Measurements from ENCODE around the gene MAPK8IP2. TPM values are rescaled to one million over a fixed set of nuclear protein-coding genes. Genes with fewer than 3 reads are reported as not detected.

MAPK8IP2 gene
- total RNA-seq, 1 donor from 2014 or later: 7.7 TPM

DNA sequence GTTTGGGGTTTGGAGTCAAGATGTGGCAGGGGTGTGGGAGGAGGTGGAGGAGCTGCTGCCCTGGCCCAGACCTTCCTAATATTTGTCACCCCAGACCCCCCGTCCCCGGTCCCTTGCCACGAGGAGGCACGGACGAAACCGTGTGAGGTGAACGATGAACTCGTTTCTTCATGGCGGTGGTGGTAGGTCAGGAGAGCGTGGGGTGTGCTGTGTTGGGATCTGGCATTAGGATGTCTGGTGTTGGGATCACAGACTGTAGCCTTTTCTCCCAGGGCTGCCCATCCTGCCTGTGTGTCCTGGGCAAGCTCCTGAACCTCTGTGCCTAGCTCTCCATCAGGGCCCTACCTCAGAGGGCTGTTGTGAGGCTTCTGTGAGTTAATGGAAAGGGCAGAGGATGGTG lies 8.4 kb downstream of the MAPK8IP2 start:
- Mint-ChIP-seq H3K27me3 (peaks cover 59% of the 10 kb centered on the region), H3K4me1 (ENCODE audit: low read depth) (no peaks in the 10 kb centered on the region), H3K27ac (no peak overlapping the region), H3K4me3 (ENCODE audit: low read depth) (no peak overlapping the region), H3K36me3 (ENCODE audit: insufficient read depth) (no peaks in the 10 kb centered on the region), H3K9me3 (ENCODE audit: low read depth) (no peaks in the 10 kb centered on the region)
- DNase-seq (ENCODE audit: low spot score, unreplicated experiment): no peak
- no peak for TF ChIP-seq CTCF (IDR thresholded peaks at IDR 0.05; ENCODE audit: unreplicated experiment)

DNA sequence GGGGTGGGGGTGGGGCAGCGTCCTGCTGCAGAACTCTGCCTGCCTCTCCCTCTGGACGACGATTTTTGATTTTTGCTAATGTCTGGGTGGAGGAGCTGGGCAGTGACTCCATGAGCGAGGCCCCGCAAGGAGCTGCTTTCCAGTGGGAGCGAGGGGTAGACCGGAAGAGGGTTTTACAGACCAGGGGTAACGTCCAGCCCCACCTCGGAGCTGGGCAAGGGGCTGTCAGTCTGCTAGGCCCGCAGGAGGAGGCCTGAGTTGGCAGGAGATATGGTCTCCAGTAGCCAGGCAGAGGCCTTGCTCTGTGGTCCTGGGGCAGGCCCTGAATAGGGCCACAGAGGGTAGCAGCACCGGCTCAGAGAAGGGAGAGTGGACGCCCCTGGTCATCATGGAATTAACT lies 9.0 kb downstream of the MAPK8IP2 start:
- TF ChIP-seq CTCF (IDR thresholded peaks at IDR 0.05; ENCODE audit: unreplicated experiment): no peak
- no peak for DNase-seq (ENCODE audit: low spot score, unreplicated experiment)
- Mint-ChIP-seq H3K36me3 (ENCODE audit: insufficient read depth) (no peaks in the 10 kb centered on the region), H3K27me3 (peaks cover 62% of the 10 kb centered on the region), H3K4me3 (ENCODE audit: low read depth) (no peak overlapping the region), H3K4me1 (ENCODE audit: low read depth) (no peaks in the 10 kb centered on the region), H3K27ac (no peak overlapping the region), H3K9me3 (ENCODE audit: low read depth) (no peaks in the 10 kb centered on the region)

- Mint-ChIP-seq H3K9me3 (ENCODE audit: low read depth) (no peaks in the 10 kb centered on the region), H3K27ac (no peak overlapping the region), H3K27me3 (peaks cover 62% of the 10 kb centered on the region), H3K4me3 (ENCODE audit: low read depth) (no peak overlapping the region), H3K4me1 (ENCODE audit: low read depth) (no peaks in the 10 kb centered on the region), H3K36me3 (ENCODE audit: insufficient read depth) (no peaks in the 10 kb centered on the region)
- DNase-seq (ENCODE audit: low spot score, unreplicated experiment): no peak
- no peak for TF ChIP-seq CTCF (IDR thresholded peaks at IDR 0.05; ENCODE audit: unreplicated experiment)
Measured at GRCh38 chr22:50610041-50610451, 9.5 kb downstream of the MAPK8IP2 start.

DNA sequence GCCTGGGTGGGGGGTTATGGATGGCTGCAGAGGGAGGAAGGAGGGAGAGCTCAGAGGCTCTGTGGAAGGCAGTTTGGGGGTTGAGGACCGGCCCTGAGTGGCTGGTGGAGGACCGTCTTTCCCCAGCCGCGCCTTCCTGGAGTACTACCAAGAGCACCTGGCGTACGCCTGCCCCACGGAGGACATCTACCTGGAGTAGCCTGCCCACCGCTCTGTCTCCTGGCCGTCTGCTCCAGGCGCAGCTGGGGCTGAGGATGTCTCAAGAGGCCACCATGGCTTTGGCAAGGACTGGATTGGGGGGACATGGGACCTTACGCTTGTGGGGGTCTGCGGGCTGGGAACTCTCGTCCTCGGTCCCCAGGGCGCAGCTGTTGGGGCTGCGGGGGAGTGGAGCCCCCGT lies 10.0 kb downstream of the MAPK8IP2 start:
- DNase-seq (ENCODE audit: low spot score, unreplicated experiment): no peak
- no peak for TF ChIP-seq CTCF (IDR thresholded peaks at IDR 0.05; ENCODE audit: unreplicated experiment)
- Mint-ChIP-seq H3K4me3 (ENCODE audit: low read depth) (no peak overlapping the region), H3K4me1 (ENCODE audit: low read depth) (no peaks in the 10 kb centered on the region), H3K9me3 (ENCODE audit: low read depth) (no peaks in the 10 kb centered on the region), H3K27me3 (peaks cover 65% of the 10 kb centered on the region), H3K36me3 (ENCODE audit: insufficient read depth) (no peaks in the 10 kb centered on the region), H3K27ac (no peak overlapping the region)

- H3K4me1 Mint-ChIP-seq (ENCODE audit: low read depth): no peaks in the 10 kb centered on the region
- no peaks in the 10 kb centered on the region for H3K36me3 Mint-ChIP-seq (ENCODE audit: insufficient read depth)
- H3K27ac Mint-ChIP-seq: no peak overlapping the region
- no peak for DNase-seq (ENCODE audit: low spot score, unreplicated experiment)
- peaks cover 62% of the 10 kb centered on the region for H3K27me3 Mint-ChIP-seq
- no peak for TF ChIP-seq CTCF (IDR thresholded peaks at IDR 0.05; ENCODE audit: unreplicated experiment)
- no peaks in the 10 kb centered on the region for H3K9me3 Mint-ChIP-seq (ENCODE audit: low read depth)
- no peak overlapping the region for H3K4me3 Mint-ChIP-seq (ENCODE audit: low read depth)
Measured at GRCh38 chr22:50611341-50612060, 10.9 kb downstream of the MAPK8IP2 start.

Data from progenitor cell of endocrine pancreas (in vitro differentiated cells).